IPS-NIHi7 (cell line): ENCODE measurements around the gene RPS27A.
"Not testable (repeated sequence)": the region's sequence is repeated elsewhere in the genome, so short reads cannot be mapped to it uniquely, and the experiment has no call there.

ENCODE experiments used
- DNase-seq: peaks from one replicate; pipeline ENCODE4 v3.0.0; 2012; ENCODE audit warnings: mixed read lengths; ENCODE audit errors: extremely low spot score

RPS27A gene

GRCh38 chr2:55232084-55232862 lies at the start of gene RPS27A, which contains the start of gene CLHC1:
TSS of gene RPS27A (plus strand) at chr2:55232688. CDS start at chr2:55232825, 137 bp downstream.
TSS of gene CLHC1 (minus strand) at chr2:55232293. CDS start at chr2:55222411, 9,882 bp downstream.
- peak; percentile 89 for DNase-seq

GRCh38 chr2:55186837-55187236 lies 45.7 kb upstream of the RPS27A start:
- DNase-seq = not testable (repeated sequence)

- not testable (repeated sequence) for DNase-seq
Measured at GRCh38 chr2:55191888-55192287, 40.6 kb upstream of the RPS27A start.

GRCh38 chr2:55196526-55196925 lies 36.0 kb upstream of the RPS27A start:
- DNase-seq = no peak

- DNase-seq = no peak
Measured at GRCh38 chr2:55200416-55200815, 32.1 kb upstream of the RPS27A start.

- DNase-seq = no peak
Measured at GRCh38 chr2:55204536-55204935, 28.0 kb upstream of the RPS27A start.

- DNase-seq = no peak
Measured at GRCh38 chr2:55204950-55205349, 27.5 kb upstream of the RPS27A start.

- peak; percentile 12 for DNase-seq
Measured at GRCh38 chr2:55213822-55214221, 18.7 kb upstream of the RPS27A start.

GRCh38 chr2:55223958-55224760 lies 8.3 kb upstream of the RPS27A start:
- DNase-seq = no peak

- DNase-seq = peak; percentile 13
Measured at GRCh38 chr2:55224761-55225261, 7.7 kb upstream of the RPS27A start.

- DNase-seq = no peak
Measured at GRCh38 chr2:55225481-55226020, 6.9 kb upstream of the RPS27A start.

GRCh38 chr2:55227437-55228225 lies 4.9 kb upstream of the RPS27A start:
- not testable (repeated sequence) for DNase-seq

GRCh38 chr2:55228226-55228563 lies 4.3 kb upstream of the RPS27A start:
- DNase-seq = no peak

GRCh38 chr2:55229221-55229620 lies 3.3 kb upstream of the RPS27A start:
- DNase-seq = no peak

- no peak for DNase-seq
Measured at GRCh38 chr2:55230551-55230950, 1.9 kb upstream of the RPS27A start.

- DNase-seq = peak; percentile 11
Measured at GRCh38 chr2:55231546-55232083, 873 bp upstream of the RPS27A start.

GRCh38 chr2:55232863-55233657 lies 572 bp downstream of the RPS27A start:
- peak; percentile 7 for DNase-seq

GRCh38 chr2:55233658-55233940 lies 1.1 kb downstream of the RPS27A start:
- DNase-seq = no peak

- DNase-seq = no peak
Measured at GRCh38 chr2:55235724-55236538, 3.4 kb downstream of the RPS27A start.
